ENCODE measurements around the gene FMNL2.

The FMNL2 gene

GRCh38 chr2:152434395-152435182, 99.6 kb downstream of the FMNL2 start:
- TF ChIP-seq CTCF (IDR thresholded peaks at IDR 0.05), result no peak
- no peak overlapping the region for H3K4me3 ChIP-seq
- no peak for DNase-seq (ENCODE audit: low spot score)
- H3K27ac ChIP-seq, result no peak overlapping the region

- no peak overlapping the region for H3K27ac ChIP-seq
- no peak for DNase-seq (ENCODE audit: low spot score)
- no peak for TF ChIP-seq CTCF (IDR thresholded peaks at IDR 0.05)
- no peak overlapping the region for H3K4me3 ChIP-seq
Observed at GRCh38 chr2:152436148-152436547, 101.2 kb downstream of the FMNL2 start.

- no peak for DNase-seq (ENCODE audit: low spot score)
- no peak overlapping the region for H3K4me3 ChIP-seq
- no peak for TF ChIP-seq CTCF (IDR thresholded peaks at IDR 0.05)
- H3K27ac ChIP-seq, result no peak overlapping the region
Observed at GRCh38 chr2:152437276-152438108, 102.5 kb downstream of the FMNL2 start.

GRCh38 chr2:152440049-152440448, 105.1 kb downstream of the FMNL2 start:
- no peak for TF ChIP-seq CTCF (IDR thresholded peaks at IDR 0.05)
- no peak for DNase-seq (ENCODE audit: low spot score)
- Histone ChIP-seq H3K27ac (no peak overlapping the region), H3K4me3 (no peak overlapping the region)

GRCh38 chr2:152440460-152440859, 105.5 kb downstream of the FMNL2 start:
- no peak overlapping the region for H3K27ac ChIP-seq

GRCh38 chr2:152441961-152442360, 107.0 kb downstream of the FMNL2 start:
- no peak overlapping the region for H3K4me3 ChIP-seq
- no peak for DNase-seq (ENCODE audit: low spot score)
- no peak overlapping the region for H3K27ac ChIP-seq
- no peak for TF ChIP-seq CTCF (IDR thresholded peaks at IDR 0.05)

More at GRCh38 chr2:152440460-152440859, 105.5 kb downstream of the FMNL2 start:
- DNase-seq (ENCODE audit: low spot score), result no peak
- H3K4me3 ChIP-seq, result no peak overlapping the region
- no peak for TF ChIP-seq CTCF (IDR thresholded peaks at IDR 0.05)
